Activated naive CD8-positive, alpha-beta T cell treated with anti-CD3 and anti-CD28 coated beads, Interleukin-2, amount 50 U/mL, for 24 hours (primary cell): ENCODE results near the gene SKIC2.
A peak's percentile ranks its signal among the peaks of the same experiment; 100 is the strongest.
"Not testable (repeated sequence)": the region's sequence is repeated elsewhere in the genome, so short reads cannot be mapped to it uniquely, and the experiment has no call there.

Experiments used
- ATAC-seq: fragments of 150-1000 bp; cut with Tn5 transposase; one replicate; pipeline ENCODE4 v1.10.0; 2021
- DNase-seq: peaks from one replicate; pipeline ENCODE4 v3.0.0; 2021
- H3K27ac Mint-ChIP-seq: one replicate; pipeline ENCODE4 v1.8.0; 2021; ENCODE audit warnings: mild to moderate bottlenecking, mixed read lengths
- H3K27me3 Mint-ChIP-seq: one replicate; pipeline ENCODE4 v1.8.0; 2021; ENCODE audit warnings: mixed read lengths
- H3K36me3 Mint-ChIP-seq: one replicate; pipeline ENCODE4 v1.8.0; 2021; ENCODE audit warnings: low read depth, mixed read lengths
- H3K4me1 Mint-ChIP-seq: one replicate; pipeline ENCODE4 v1.8.0; 2021; ENCODE audit warnings: mixed read lengths
- H3K4me3 Mint-ChIP-seq: one replicate; pipeline ENCODE4 v1.8.0; 2021; ENCODE audit warnings: mild to moderate bottlenecking, moderate library complexity, mixed read lengths
- H3K9me3 Mint-ChIP-seq: one replicate; pipeline ENCODE4 v1.8.0; 2021; ENCODE audit warnings: mixed read lengths

Gene SKIC2

GRCh38 chr6:31969712-31970603 is 11.0 kb downstream of the SKIC2 start:
- no peaks in the 10 kb centered on the region for H3K9me3 Mint-ChIP-seq
- peak overlapping the region; percentile 87 for H3K4me3 Mint-ChIP-seq
- H3K27me3 Mint-ChIP-seq: peaks cover 4% of the 10 kb centered on the region
- H3K4me1 Mint-ChIP-seq: peaks cover 46% of the 10 kb centered on the region
- peak overlapping the region; percentile 99 for H3K27ac Mint-ChIP-seq
- peaks cover 27% of the 10 kb centered on the region for H3K36me3 Mint-ChIP-seq
- DNase-seq (no peak), ATAC-seq (no peak)

- Mint-ChIP-seq H3K4me3 (peak overlapping the region; percentile 87), H3K27ac (peak overlapping the region; percentile 99), H3K27me3 (peaks cover 4% of the 10 kb centered on the region), H3K9me3 (no peaks in the 10 kb centered on the region), H3K4me1 (peaks cover 46% of the 10 kb centered on the region), H3K36me3 (peaks cover 26% of the 10 kb centered on the region)
- DNase-seq: no peak
- no peak for ATAC-seq
These were observed 11.8 kb downstream of the SKIC2 start for GRCh38 chr6:31970604-31971271.

- Mint-ChIP-seq H3K4me1 (peaks cover 46% of the 10 kb centered on the region), H3K27me3 (peaks cover 4% of the 10 kb centered on the region), H3K9me3 (no peaks in the 10 kb centered on the region), H3K27ac (peak overlapping the region; percentile 99), H3K4me3 (peak overlapping the region; percentile 87), H3K36me3 (peaks cover 26% of the 10 kb centered on the region)
- no peak for ATAC-seq
- DNase-seq: no peak
These were observed 12.5 kb downstream of the SKIC2 start for GRCh38 chr6:31971279-31971992.

GRCh38 chr6:31971993-31972708 is 13.2 kb downstream of the SKIC2 start, which contains the start of gene DXO:
Gene DXO, minus strand, starts transcription at chr6:31972138. Its CDS starts 463 bp downstream, at chr6:31971675.
- peaks cover 31% of the 10 kb centered on the region for H3K36me3 Mint-ChIP-seq
- peak within 1 kb of the TSS; percentile 87 for H3K4me3 Mint-ChIP-seq

GRCh38 chr6:31972709-31973350 is 13.9 kb downstream of the SKIC2 start:
- no peak for DNase-seq
- Mint-ChIP-seq H3K9me3 (no peaks in the 10 kb centered on the region), H3K27ac (peak overlapping the region; percentile 99), H3K4me3 (peak overlapping the region; percentile 87), H3K36me3 (peaks cover 27% of the 10 kb centered on the region), H3K27me3 (peaks cover 4% of the 10 kb centered on the region), H3K4me1 (peaks cover 46% of the 10 kb centered on the region)
- peak; percentile 6 for ATAC-seq

More at GRCh38 chr6:31971993-31972708, 13.2 kb downstream of the SKIC2 start, which contains the start of gene DXO:
- Mint-ChIP-seq H3K27ac (peak within 1 kb of the TSS; percentile 99), H3K4me1 (peaks cover 46% of the 10 kb centered on the region), H3K27me3 (peaks cover 4% of the 10 kb centered on the region), H3K9me3 (no peaks in the 10 kb centered on the region)
- DNase-seq (peak; percentile 96), ATAC-seq (peak; percentile 97)

GRCh38 chr6:31976065-31976464 is 17.1 kb downstream of the SKIC2 start:
- Mint-ChIP-seq H3K36me3 (peaks cover 13% of the 10 kb centered on the region), H3K4me1 (peaks cover 28% of the 10 kb centered on the region)
- DNase-seq, H3K27ac Mint-ChIP-seq, H3K27me3 Mint-ChIP-seq, H3K9me3 Mint-ChIP-seq, H3K4me3 Mint-ChIP-seq, ATAC-seq: not testable (repeated sequence)

- H3K27me3 Mint-ChIP-seq: no peaks in the 10 kb centered on the region
- DNase-seq (no peak), ATAC-seq (no peak)
- H3K9me3 Mint-ChIP-seq: no peaks in the 10 kb centered on the region
- H3K4me3 Mint-ChIP-seq: no peak overlapping the region
- peaks cover 17% of the 10 kb centered on the region for H3K4me1 Mint-ChIP-seq
- peaks cover 9% of the 10 kb centered on the region for H3K36me3 Mint-ChIP-seq
- H3K27ac Mint-ChIP-seq: no peak overlapping the region
These were observed 18.9 kb downstream of the SKIC2 start for GRCh38 chr6:31977816-31978431.

- no peaks in the 10 kb centered on the region for H3K27me3 Mint-ChIP-seq
- no peak for ATAC-seq
- H3K9me3 Mint-ChIP-seq: no peaks in the 10 kb centered on the region
- H3K36me3 Mint-ChIP-seq: peaks cover 8% of the 10 kb centered on the region
- peaks cover 7% of the 10 kb centered on the region for H3K4me1 Mint-ChIP-seq
- no peak overlapping the region for H3K27ac Mint-ChIP-seq
- no peak for DNase-seq
- H3K4me3 Mint-ChIP-seq: no peak overlapping the region
These were observed 19.9 kb downstream of the SKIC2 start for GRCh38 chr6:31978831-31979230.

GRCh38 chr6:31979238-31979898 is 20.4 kb downstream of the SKIC2 start:
- H3K9me3 Mint-ChIP-seq: no peaks in the 10 kb centered on the region
- H3K4me1 Mint-ChIP-seq: peaks cover 3% of the 10 kb centered on the region
- H3K4me3 Mint-ChIP-seq: no peak overlapping the region
- ATAC-seq (no peak), DNase-seq (no peak)
- peaks cover 6% of the 10 kb centered on the region for H3K36me3 Mint-ChIP-seq
- no peaks in the 10 kb centered on the region for H3K27me3 Mint-ChIP-seq
- no peak overlapping the region for H3K27ac Mint-ChIP-seq

GRCh38 chr6:31980195-31980876 is 21.4 kb downstream of the SKIC2 start:
- H3K27me3 Mint-ChIP-seq, H3K27ac Mint-ChIP-seq, H3K9me3 Mint-ChIP-seq, H3K4me3 Mint-ChIP-seq, H3K4me1 Mint-ChIP-seq, ATAC-seq, H3K36me3 Mint-ChIP-seq, DNase-seq: not testable (repeated sequence)

- H3K9me3 Mint-ChIP-seq, ATAC-seq, H3K36me3 Mint-ChIP-seq, H3K27me3 Mint-ChIP-seq, DNase-seq, H3K4me3 Mint-ChIP-seq, H3K27ac Mint-ChIP-seq, H3K4me1 Mint-ChIP-seq: not testable (repeated sequence)
These were observed 22.0 kb downstream of the SKIC2 start for GRCh38 chr6:31980998-31981397.

- H3K9me3 Mint-ChIP-seq, H3K27ac Mint-ChIP-seq, DNase-seq, ATAC-seq, H3K4me3 Mint-ChIP-seq, H3K36me3 Mint-ChIP-seq, H3K4me1 Mint-ChIP-seq, H3K27me3 Mint-ChIP-seq: not testable (repeated sequence)
These were observed 22.8 kb downstream of the SKIC2 start, which contains the start of gene C4A for GRCh38 chr6:31981744-31982143. Gene C4A, plus strand, starts transcription at chr6:31982057. Its CDS starts 51 bp downstream, at chr6:31982108.
